WERI-Rb-1 (cell line): ENCODE measurements around the gene REG3G.
"Not testable (repeated sequence)": the region's sequence is repeated elsewhere in the genome, so short reads cannot be mapped to it uniquely, and the experiment has no call there.

Experiments used
- DNase-seq: peaks from one replicate; pipeline ENCODE4 v3.0.0-alpha.2; 2020
- H3K27ac ChIP-seq: fragments of 250-450 bp; sonication (Bioruptor Pico); 2 replicates; pipeline ENCODE4 v1.5.1; 2020; ENCODE audit warnings: mild to moderate bottlenecking, moderate library complexity
- H3K27me3 ChIP-seq: fragments of 250-450 bp; sonication (Bioruptor Pico); 2 replicates; pipeline ENCODE4 v1.5.1; 2021; ENCODE audit warnings: mild to moderate bottlenecking, low read depth, moderate library complexity; ENCODE audit not compliant: insufficient read depth, severe bottlenecking
- H3K36me3 ChIP-seq: fragments of 250-450 bp; sonication (Bioruptor Pico); 2 replicates; pipeline ENCODE4 v1.5.1; 2020; ENCODE audit warnings: mild to moderate bottlenecking, moderate library complexity
- H3K4me3 ChIP-seq: 2 replicates; pipeline ENCODE4 v1.5.1; 2011; ENCODE audit warnings: low read depth, mild to moderate bottlenecking, control low read depth, low read length
- H3K9me3 ChIP-seq: fragments of 250-450 bp; sonication (Bioruptor Pico); 2 replicates; pipeline ENCODE4 v1.5.1; 2021; ENCODE audit warnings: mild to moderate bottlenecking, moderate library complexity; ENCODE audit not compliant: severe bottlenecking
- CTCF ChIP-seq: IDR thresholded peaks from 2 replicates; pipeline ENCODE4 v1.5.1; 2011; ENCODE audit warnings: low read depth, mild to moderate bottlenecking, control low read depth, inconsistent platforms, low read length

The REG3G gene

GRCh38 chr2:79016342-79016741 is 9.2 kb upstream of the REG3G start:
- Histone ChIP-seq H3K9me3 (no peaks in the 10 kb centered on the region), H3K27me3 (peaks cover 4% of the 10 kb centered on the region), H3K4me3 (no peak overlapping the region), H3K27ac (no peak overlapping the region), H3K36me3 (no peaks in the 10 kb centered on the region)
- DNase-seq: no peak
- TF ChIP-seq CTCF: no peak

GRCh38 chr2:79026061-79026460 is 559 bp downstream of the REG3G start:
- TF ChIP-seq CTCF: no peak
- Histone ChIP-seq H3K9me3 (no peaks in the 10 kb centered on the region), H3K4me3 (no peak overlapping the region)

GRCh38 chr2:79039944-79040343 is 14.4 kb downstream of the REG3G start:
- H3K4me3 ChIP-seq: no peak overlapping the region
- no peaks in the 10 kb centered on the region for H3K9me3 ChIP-seq
- peaks cover 7% of the 10 kb centered on the region for H3K27me3 ChIP-seq
- no peaks in the 10 kb centered on the region for H3K36me3 ChIP-seq
- H3K27ac ChIP-seq: no peak overlapping the region
- no peak for TF ChIP-seq CTCF
- no peak for DNase-seq

More at GRCh38 chr2:79026061-79026460, 559 bp downstream of the REG3G start:
- no peak for DNase-seq
- no peaks in the 10 kb centered on the region for H3K36me3 ChIP-seq
- H3K27me3 ChIP-seq: peaks cover 12% of the 10 kb centered on the region
- no peak overlapping the region for H3K27ac ChIP-seq

- peak; percentile 60 for TF ChIP-seq CTCF
- no peak overlapping the region for H3K4me3 ChIP-seq
- peak; percentile 17 for DNase-seq
- peaks cover 7% of the 10 kb centered on the region for H3K27me3 ChIP-seq
- no peaks in the 10 kb centered on the region for H3K36me3 ChIP-seq
- H3K9me3 ChIP-seq: no peaks in the 10 kb centered on the region
- H3K27ac ChIP-seq: no peak overlapping the region
Observed at GRCh38 chr2:79041032-79041448, 15.5 kb downstream of the REG3G start.

GRCh38 chr2:79053486-79053885 is 28.0 kb downstream of the REG3G start:
- not testable (repeated sequence) for H3K27ac ChIP-seq, H3K27me3 ChIP-seq, H3K9me3 ChIP-seq, H3K4me3 ChIP-seq, DNase-seq, H3K36me3 ChIP-seq

- H3K9me3 ChIP-seq, H3K4me3 ChIP-seq, H3K36me3 ChIP-seq, DNase-seq, H3K27me3 ChIP-seq, H3K27ac ChIP-seq: not testable (repeated sequence)
Observed at GRCh38 chr2:79054769-79055168, 29.3 kb downstream of the REG3G start.

GRCh38 chr2:79065201-79065600 is 39.7 kb downstream of the REG3G start:
- TF ChIP-seq CTCF: no peak
- no peaks in the 10 kb centered on the region for H3K36me3 ChIP-seq

More at GRCh38 chr2:79065201-79065600, 39.7 kb downstream of the REG3G start:
- no peak for DNase-seq
- Histone ChIP-seq H3K9me3 (no peaks in the 10 kb centered on the region), H3K4me3 (no peak overlapping the region), H3K27me3 (peaks cover 79% of the 10 kb centered on the region), H3K27ac (no peak overlapping the region)
